Right hindlimb (tissue), 1 donor: Measurements from ENCODE around the gene ZNF813.

ENCODE experiments used
- DNase-seq: peaks from one replicate; pipeline ENCODE4 v3.0.0-alpha.2; 2018

The ZNF813 gene

DNA sequence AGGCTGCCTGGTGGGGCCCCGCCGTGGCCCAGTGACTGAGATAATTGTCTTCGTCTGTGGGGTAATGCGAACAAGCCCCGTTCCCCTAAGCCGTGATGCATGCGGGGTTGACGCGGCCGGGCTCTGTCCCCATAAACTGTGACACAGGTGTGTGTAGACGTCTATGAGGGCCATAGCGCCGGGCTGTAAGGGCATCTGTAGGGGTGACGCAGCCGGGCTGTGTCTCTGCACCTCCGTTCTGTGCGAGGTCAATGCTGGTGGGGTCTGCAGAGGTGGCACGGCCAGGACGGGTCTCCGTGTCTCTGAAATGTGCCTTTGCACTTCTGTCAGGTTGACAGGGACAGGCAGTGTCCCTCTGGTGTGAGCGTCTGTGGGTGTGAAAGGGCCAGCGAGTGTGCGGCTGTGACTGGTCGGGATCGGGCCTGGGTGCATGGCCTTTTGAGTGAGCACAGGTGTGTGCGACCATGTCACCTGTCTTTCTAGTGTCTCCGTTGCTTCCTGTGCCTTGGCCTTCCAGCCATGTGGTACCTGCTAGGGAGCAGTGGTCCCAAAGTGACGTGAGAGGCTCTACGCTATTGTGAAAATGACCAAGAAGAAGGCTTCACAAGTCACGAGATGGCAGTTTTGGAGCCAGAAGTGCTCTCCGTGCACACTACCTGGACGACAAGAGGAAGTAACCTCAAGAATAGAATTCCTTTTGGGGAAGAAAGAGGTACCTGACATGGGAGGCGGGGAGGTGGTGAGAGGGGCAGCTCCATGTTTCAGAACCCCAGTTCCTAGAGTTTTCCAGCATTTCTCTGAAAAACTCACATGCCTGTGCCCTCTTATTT lies 54.1 kb downstream of the ZNF813 start:
- DNase-seq: no peak

DNA sequence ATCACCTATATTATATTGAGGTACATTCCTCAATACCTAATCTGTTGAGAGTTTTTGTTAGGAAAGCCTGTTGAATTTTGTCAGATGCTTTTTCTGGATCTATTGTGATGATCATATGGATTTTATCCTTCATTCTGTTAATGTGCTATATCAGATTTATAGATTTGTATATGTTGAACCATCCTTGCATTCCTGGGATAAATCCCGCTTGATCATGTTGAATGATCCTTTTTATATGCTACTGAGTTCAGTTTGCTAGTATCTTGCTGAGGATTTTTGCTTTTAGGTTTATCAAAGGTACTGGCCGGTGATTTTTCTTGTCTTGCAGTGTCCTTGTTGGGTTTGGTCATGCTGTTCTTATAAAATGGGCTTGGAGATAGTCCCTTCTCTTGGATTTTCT lies 58.4 kb downstream of the ZNF813 start:
- no peak for DNase-seq

DNA sequence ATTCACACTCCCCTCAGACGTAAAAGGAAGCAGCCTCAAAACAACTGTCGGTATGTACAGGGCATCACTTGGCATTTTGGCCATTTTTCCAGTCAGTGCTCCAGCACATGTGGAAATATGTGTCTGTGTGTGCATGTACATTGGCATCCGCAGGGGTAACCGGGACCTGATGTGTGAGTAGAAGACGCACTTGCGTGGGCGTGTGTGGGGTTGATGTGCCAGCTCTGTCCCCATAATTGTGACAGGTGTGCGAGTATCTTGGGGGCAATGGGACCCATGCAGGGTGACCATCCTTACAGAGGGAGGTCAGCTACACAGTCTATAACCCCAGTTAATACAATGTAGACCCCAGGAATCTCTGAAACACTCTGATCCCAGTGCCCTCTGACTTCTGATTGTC lies 63.1 kb downstream of the ZNF813 start:
- no peak for DNase-seq

DNA sequence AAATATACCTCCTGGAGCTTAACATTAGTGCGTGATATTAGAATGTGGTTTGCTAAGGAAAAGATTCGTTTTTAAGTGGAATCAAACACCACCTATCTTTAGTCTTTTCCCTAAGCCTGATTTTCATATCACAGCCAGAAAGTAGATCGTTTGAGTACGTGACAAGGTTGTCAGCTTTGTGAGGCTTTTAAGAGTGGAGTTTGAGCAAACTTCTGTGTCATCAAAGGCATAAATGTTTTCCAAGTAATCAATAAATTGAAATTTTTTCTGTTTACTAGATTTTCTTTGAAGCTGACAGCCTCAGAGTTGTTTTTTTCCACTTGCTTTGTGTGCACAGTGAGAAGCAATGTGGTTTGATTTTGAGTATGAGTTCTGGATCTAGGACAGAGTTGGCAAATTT lies 63.9 kb downstream of the ZNF813 start:
- DNase-seq: no peak

DNA sequence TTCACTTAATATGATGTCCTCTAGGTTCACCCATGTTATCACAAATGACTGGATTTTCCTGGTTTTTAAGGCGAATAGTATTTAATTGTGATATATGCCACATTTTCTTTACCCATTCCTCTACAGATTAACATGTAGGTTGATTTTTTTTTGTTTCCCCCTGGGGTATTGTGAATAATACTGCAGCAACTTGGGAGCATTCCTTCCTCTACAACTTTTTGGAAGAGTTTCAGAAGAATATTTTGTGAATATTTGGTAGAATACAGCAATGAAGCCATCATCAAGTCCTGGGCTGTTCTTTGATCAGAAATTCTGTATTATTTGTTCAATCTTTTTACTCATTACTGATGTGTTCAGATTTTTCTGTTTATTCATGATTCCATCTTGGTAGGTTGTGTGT lies 64.8 kb downstream of the ZNF813 start:
- DNase-seq: no peak

DNA sequence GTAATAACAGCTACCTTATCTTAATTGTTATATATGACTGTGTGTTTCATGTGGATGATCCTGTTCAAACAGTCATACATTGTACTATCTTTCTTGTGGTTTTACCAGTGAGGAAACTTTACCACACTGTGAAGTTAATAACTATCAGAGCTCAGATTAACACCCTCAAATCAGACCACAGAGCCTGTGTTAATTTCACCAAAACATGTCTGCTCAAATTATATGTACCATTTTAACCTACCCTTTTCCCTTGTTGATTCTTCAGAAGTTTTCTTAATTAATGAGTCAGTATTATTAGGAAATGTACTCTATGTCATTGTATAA lies 68.7 kb downstream of the ZNF813 start:
- no peak for DNase-seq

DNA sequence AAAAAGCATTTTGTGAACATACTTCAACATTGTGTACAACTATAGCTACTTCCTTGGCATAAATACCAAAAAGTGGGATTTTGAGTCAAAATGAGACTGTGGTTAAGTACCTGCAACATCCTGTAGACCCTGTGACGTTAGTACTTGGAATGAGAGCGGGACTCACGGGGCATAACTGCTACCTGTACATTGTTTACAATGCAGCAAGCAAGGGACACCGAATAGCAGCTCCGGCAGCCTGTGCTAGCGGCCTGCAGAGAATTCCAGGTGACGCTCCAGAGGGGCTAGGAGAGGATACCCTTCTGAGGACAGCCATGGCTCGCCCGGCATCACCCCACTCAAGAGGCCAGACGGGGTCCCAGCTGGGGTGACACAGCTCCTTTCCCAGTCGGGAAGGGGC lies 69.6 kb downstream of the ZNF813 start:
- DNase-seq: no peak

DNA sequence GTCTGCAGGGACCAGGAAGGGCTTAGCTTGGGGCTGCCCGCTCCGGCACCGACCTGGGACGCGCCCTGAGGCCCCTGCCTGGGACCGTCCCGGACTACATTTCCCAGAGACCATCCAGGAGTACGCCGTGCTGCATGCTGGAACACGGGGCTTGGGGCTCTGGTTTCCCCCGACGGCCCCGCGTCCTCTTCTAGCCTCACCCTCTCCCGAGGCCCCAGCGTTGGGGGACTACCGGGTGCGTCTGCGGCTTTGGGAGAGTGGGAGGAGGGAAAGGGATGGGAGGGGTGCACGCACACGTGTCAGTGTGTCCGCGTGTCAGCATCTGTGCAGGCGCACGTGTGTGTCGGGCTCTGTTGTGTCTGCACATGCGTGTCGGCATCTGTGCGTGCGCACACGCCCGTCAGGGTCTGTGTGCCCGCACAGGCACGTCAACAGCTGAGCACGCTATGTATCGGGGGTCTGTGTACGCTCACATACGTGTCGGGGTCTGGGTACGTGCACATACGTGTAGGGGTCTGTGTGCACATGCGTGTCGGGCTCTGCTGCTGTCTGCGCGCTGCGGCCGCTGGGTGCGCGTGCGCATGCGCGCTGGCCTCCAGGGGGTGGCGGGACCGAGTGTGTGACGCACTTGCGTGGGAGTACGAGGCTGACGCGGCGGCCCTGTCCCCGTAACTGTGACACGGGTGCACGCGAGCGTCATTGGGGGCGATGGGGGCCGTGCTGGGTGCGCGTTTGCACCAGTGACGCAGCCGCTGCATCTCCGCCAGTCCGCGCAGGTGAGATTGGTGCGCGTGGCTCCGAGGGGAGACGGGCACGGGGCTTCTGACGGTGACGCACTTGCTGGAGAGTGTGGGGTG lies 70.2 kb downstream of the ZNF813 start, which contains the start of gene ZNF331:
Gene ZNF331 (plus strand): TSS at position 625 of the 857 bp plus-strand sequence. CDS start 31,232 bp downstream, outside the sequence.
- DNase-seq: peak; percentile 85

DNA sequence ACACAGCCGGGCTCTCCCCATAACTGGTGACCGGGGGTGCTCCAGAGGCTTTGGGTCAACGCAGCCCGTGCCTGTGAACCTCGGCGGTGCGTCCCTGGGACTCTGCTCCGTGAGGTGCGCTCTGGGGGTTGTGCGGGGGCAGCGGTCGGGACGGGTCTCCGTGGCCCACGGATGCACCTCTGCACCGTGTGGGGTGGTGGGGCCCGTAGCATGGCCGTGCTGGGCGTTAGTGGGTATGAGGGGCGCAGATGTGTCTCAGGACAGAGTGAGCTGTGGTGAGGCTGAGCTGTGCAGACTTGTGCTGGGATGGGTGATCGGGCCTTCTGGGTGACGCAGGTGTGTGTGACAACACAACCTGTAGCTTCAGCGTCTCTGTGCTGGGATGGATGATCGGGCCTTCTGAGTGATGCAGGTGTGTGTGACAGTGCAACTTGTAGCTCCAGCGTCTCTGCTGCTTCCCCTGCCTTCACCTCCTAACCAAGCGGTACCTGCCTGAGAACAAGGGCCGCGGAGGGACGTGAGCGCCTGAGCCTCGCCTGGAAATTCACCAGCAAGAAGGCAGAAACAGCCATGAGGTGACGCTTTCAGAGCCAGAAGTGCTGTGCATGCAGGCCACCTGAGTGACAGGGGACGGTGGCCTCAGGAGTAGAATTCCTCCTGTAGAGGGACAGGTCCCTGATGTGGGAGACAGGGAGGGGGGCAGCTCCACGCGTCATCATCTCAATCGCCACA lies 71.0 kb downstream of the ZNF813 start:
- no peak for DNase-seq

DNA sequence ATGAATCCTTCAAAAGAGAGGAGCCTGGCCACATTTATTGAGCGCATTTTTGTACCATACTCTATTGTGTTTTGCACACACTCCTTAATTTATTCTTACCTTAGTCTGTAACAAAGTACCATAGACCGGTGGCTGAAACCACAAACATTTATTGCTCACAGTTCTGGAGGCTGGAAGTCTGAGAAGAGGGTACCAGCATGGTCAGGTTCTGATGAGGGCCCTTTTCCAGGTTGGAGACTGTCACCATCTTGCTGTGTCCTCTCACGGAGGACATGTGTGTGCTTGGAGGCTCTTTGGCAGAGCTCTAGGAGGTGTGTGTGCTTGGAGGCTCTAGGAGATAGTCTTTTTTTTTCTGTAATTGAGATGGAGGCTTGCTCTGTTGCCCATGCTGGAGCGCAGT lies 72.6 kb downstream of the ZNF813 start:
- DNase-seq: no peak

DNA sequence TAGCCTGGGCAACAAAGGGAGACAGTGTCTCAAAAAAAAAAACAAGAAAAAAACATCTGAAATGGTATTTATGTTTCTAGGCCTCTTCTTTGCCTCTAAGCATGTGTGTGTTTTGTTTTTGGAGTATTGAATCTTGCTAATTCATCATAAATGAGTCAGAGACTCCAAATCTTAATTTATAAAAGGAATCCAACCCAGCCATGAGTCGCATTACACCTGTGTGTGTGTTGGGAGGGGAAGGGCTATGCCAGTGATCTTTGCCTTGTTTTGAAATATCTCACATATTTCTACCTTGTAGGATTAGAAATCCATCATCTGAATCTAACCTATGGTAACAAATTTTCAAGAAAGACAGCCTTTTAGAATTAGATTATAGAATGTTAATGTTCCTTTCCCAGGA lies 74.4 kb downstream of the ZNF813 start:
- no peak for DNase-seq

DNA sequence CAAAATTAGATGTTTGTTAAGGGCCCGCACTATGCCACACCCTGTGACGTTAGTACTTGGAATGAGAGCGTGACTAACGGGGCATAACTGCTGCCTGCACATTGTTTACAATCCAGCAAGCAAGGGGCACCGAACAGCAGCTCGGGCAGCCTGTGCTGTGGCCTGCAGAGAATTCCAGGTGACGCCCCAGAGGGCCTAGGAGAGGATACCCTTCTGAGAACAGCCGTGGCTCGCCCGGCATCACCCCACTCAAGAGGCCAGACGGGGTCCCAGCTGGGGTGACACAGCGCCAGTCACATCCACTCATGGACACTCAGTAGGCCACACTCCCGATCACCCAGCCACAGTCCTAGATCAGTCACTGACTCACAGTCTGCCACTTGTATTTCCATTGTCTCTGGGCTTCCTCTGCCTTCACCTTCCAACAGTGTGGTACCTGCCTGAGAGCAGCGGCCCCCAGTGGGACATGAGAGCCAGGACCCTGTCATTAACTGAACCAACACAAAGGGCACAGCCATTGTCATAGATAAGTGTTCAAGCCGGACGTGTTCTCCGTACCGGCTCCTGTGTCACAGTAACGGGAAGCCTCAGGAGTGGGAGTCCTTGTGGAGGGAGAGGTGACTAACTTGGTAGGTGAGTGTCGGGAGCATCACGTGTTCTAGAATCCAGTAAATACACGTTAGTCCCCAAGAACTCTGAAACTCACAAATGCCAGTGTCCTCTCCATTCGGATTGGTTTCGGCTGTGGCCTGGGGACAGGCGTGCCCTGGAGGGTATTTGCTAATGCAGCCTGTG lies 77.9 kb downstream of the ZNF813 start:
- DNase-seq: peak; percentile 32
